D721Med (cell line): ENCODE measurements around the gene TMEM132C.

Experiments
- DNase-seq: peaks from one replicate; pipeline ENCODE4 v3.0.0; 2011; ENCODE audit warnings: low spot score; ENCODE audit not compliant: insufficient read length
- FAIRE-seq: peaks from 2 replicates; lab custom pipeline; 2011; peaks lifted over from hg19 to GRCh38; lab: Jason Lieb, UNC
- CTCF ChIP-seq: IDR thresholded peaks from 2 replicates; pipeline ENCODE4 v1.5.1; 2012; ENCODE audit warnings: mild to moderate bottlenecking, control low read depth; ENCODE audit not compliant: insufficient read depth; ENCODE audit errors: missing control alignments

TMEM132C gene

DNA sequence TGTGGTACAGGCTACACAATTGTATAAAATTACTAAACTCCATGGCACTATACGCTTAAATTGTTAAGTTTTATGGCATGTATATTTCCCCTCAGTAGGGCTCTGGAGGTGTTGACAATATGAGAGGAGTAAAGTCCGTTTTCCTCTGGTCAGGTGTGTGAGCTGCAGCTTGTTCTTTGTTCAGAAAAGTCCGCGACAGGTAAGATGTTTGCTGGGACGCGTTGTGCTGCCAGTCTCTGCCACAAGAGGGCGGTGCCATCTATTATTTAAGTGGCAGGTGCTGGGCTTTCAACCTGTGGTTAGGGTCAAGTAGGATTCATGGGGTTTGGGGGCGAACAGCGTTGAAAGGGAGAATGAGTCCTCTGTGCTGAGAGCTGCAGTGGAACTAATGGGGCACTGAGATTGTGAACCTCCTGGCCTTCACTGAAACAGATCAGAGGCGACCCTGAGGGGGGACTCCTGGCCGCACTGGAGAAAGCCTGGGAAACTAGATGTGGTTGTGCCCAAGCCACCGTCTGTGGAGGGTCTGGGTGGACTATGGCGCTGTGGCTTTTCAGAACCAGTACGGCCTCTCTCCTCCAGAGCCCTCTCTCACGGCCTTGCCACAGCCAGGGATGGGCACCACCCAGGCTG lies 377.8 kb downstream of the TMEM132C start:
- peak; percentile 77 for TF ChIP-seq CTCF
- no peak for DNase-seq
- FAIRE-seq = no peak

DNA sequence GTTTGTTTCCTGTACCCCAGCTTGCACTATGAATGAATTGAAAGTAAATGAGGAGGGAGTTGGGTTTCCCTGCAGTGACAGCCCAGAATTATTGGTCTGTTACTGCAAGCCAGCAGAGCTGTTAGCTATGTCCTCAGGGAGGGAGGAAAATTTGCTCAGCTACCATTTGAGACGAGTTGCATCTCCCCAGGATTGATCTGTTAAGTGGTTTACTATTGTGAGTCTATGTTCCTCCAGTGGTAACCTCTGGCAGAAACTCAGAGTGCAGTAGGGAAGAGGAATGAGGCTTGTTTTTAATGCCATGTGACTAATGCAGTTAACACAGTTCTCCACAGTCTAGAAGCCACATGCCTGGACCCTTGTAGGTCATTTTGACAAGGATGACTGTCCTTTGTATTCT lies 382.9 kb downstream of the TMEM132C start:
- DNase-seq = no peak
- no peak for TF ChIP-seq CTCF
- no peak for FAIRE-seq

GRCh38 chr12:128652136-128652751 lies 385.3 kb downstream of the TMEM132C start:
- TF ChIP-seq CTCF = no peak
- no peak for FAIRE-seq
- DNase-seq = no peak

DNA sequence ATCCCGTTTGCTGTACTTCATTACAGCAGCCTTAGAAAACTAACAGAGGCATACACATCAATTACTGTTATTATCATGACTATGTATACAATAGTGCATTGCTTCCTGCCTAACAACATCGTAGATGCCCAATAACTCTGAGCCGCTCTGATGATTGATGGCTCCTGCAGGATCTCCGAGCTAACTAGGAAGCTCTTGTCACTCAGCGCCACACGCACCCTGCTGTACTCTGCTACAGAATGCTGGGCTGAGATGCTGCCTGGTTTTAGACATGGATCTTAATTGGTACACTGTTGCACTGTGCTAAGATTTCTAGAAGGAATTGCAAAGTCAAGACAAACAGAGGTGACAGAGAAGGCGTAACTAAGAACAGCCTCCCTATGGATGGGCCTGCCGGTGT lies 387.5 kb downstream of the TMEM132C start:
- FAIRE-seq = no peak
- DNase-seq = no peak
- TF ChIP-seq CTCF = no peak

GRCh38 chr12:128657378-128657777 lies 390.4 kb downstream of the TMEM132C start:
- TF ChIP-seq CTCF = no peak
- no peak for DNase-seq
- FAIRE-seq = no peak

GRCh38 chr12:128660532-128661225 lies 393.7 kb downstream of the TMEM132C start:
- DNase-seq (no peak), FAIRE-seq (no peak)
- no peak for TF ChIP-seq CTCF

GRCh38 chr12:128661226-128661569 lies 394.2 kb downstream of the TMEM132C start:
- no peak for TF ChIP-seq CTCF
- DNase-seq = no peak
- FAIRE-seq = no peak
